HCT116 (cell line): Measurements from ENCODE around the gene UBAP2. TPM values are rescaled to one million over a fixed set of nuclear protein-coding genes. Genes with fewer than 3 reads are reported as not detected.

Experiments used
- ATAC-seq: fragments of 200-7000 bp; cut with Tn5 transposase; 2 replicates; pipeline ENCODE4 v1.9.1; 2020; ENCODE audit warnings: mild to moderate bottlenecking, moderate library complexity
- BruUV-seq: library from RNA; stranded (reverse); fragments of 400-500 nt; replicated peaks from 2 replicates; lab custom pipeline; 2021; lab: Mats Ljungman, UMichigan
- CTCF ChIA-PET: fragments of 300-600 bp; sonication (Branson Sonifier 250); formaldehyde crosslinking; loops from one replicate; lab custom pipeline; 2021; ENCODE audit warnings: antibody characterized with exemption; lab: Charles Lee
- POLR2A ChIA-PET: fragments of 300-600, 350-600 bp; sonication (Branson Sonifier 250); formaldehyde crosslinking; loops from one replicate; lab custom pipeline; 2021; ENCODE audit warnings: antibody characterized with exemption; lab: Charles Lee
- RAD21 ChIA-PET, 2 experiments: fragments of 300-600 bp; sonication (Branson Sonifier 250); formaldehyde crosslinking; loops; one replicate each; lab custom pipeline; 2023; ENCODE audit warnings: low total read pairs in 2 of 2; ENCODE audit not compliant: uncharacterized antibody in 2 of 2, unreplicated experiment in 2 of 2, low non-redundant PET in 1 of 2; lab: Charles Lee
- DNase-seq: peaks from one replicate; pipeline ENCODE4 v3.0.0-alpha.2; 2010; ENCODE audit warnings: low read depth, low spot score
- H2AFZ ChIP-seq: fragments of 200-600 bp; shearing (Covaris generic), sonication (generic); 2 replicates; pipeline ENCODE4 v1.6.1; 2017; ENCODE audit warnings: low read depth, mixed run types, mixed read lengths, antibody characterized with exemption, low read length; ENCODE audit not compliant: poor library complexity, severe bottlenecking
- H3K27ac ChIP-seq: 2 replicates; pipeline ENCODE4 v1.5.1; 2012; ENCODE audit warnings: low read depth, low read length
- H3K27me3 ChIP-seq: fragments of 200-600 bp; sonication (generic); 2 replicates; pipeline ENCODE4 v1.6.1; 2016; ENCODE audit warnings: mixed run types, low read length, mixed read lengths; ENCODE audit not compliant: insufficient read depth
- H3K36me3 ChIP-seq, 2 experiments: fragments of 200-500 bp in 1 of 2; fragments of 200-600 bp in 1 of 2; sonication (Bioruptor generic) in 1 of 2; sonication (generic) in 1 of 2; 2 replicates each; pipeline versions ENCODE4 v1.5.1 to v1.6.1; 2014 to 2016; ENCODE audit warnings: low read length in 2 of 2, inconsistent platforms in 1 of 2, mixed read lengths in 1 of 2, mixed run types in 1 of 2; ENCODE audit not compliant: insufficient read depth in 2 of 2, control insufficient read depth in 1 of 2
- H3K4me1 ChIP-seq, 2 experiments: fragments of 200-600 bp in 1 of 2; sonication (generic) in 1 of 2; 2 replicates each; pipeline versions ENCODE4 v1.5.1 to v1.6.1; 2012 to 2017; ENCODE audit warnings: low read length in 2 of 2, inconsistent platforms in 1 of 2, mild to moderate bottlenecking in 1 of 2, mixed read lengths in 1 of 2, mixed run types in 1 of 2, moderate library complexity in 1 of 2; ENCODE audit not compliant: insufficient read depth in 2 of 2, control insufficient read depth in 1 of 2
- H3K4me2 ChIP-seq: fragments of 200-600 bp; sonication (generic); 2 replicates; pipeline ENCODE4 v1.6.1; 2017; ENCODE audit warnings: mixed run types, low read length, mixed read lengths
- H3K4me3 ChIP-seq, 2 experiments: fragments of 200-600 bp in 1 of 2; sonication (generic) in 1 of 2; replicated peaks in 1 of 2; 2 replicates each; pipeline ENCODE4 v1.5.1; 2011 to 2016; ENCODE audit warnings: low read length in 2 of 2, control low read depth in 1 of 2, low read depth in 1 of 2, mild to moderate bottlenecking in 1 of 2, mixed read lengths in 1 of 2, mixed run types in 1 of 2
- H3K79me2 ChIP-seq: fragments of 200-600 bp; sonication (generic); 2 replicates; pipeline ENCODE4 v1.6.1; 2017; ENCODE audit warnings: mild to moderate bottlenecking, mixed run types, low read length, moderate library complexity, mixed read lengths; ENCODE audit not compliant: insufficient read depth
- H3K9ac ChIP-seq: fragments of 200-600 bp; sonication (generic); 2 replicates; pipeline ENCODE4 v1.6.1; 2016; ENCODE audit warnings: low read length, mixed read lengths
- H3K9me2 ChIP-seq: fragments of 200-600 bp; sonication (generic), shearing (Covaris generic); 2 replicates; pipeline ENCODE4 v1.6.1; 2017; ENCODE audit warnings: mixed run types, mild to moderate bottlenecking, moderate library complexity; ENCODE audit not compliant: insufficient read depth
- H3K9me3 ChIP-seq, 2 experiments: fragments of 200-500 bp in 1 of 2; fragments of 200-600 bp in 1 of 2; sonication (Bioruptor generic) in 1 of 2; sonication (generic) in 1 of 2; 2 replicates each; pipeline ENCODE4 v1.6.1; 2014 to 2017; ENCODE audit warnings: low read length in 2 of 2, mixed read lengths in 2 of 2, inconsistent platforms in 1 of 2, low read depth in 1 of 2, mild to moderate bottlenecking in 1 of 2, mixed run types in 1 of 2, moderate library complexity in 1 of 2; ENCODE audit not compliant: control insufficient read depth in 1 of 2, insufficient read depth in 1 of 2
- H4K20me1 ChIP-seq: fragments of 200-600 bp; sonication (generic), shearing (Covaris generic); 2 replicates; pipeline ENCODE4 v1.6.1; 2017; ENCODE audit warnings: mixed run types, mild to moderate bottlenecking, moderate library complexity; ENCODE audit not compliant: insufficient read depth
- CBX3 ChIP-seq: IDR thresholded peaks from 2 replicates; pipeline ENCODE4 v1.6.1; 2012; ENCODE audit warnings: low read depth
- EGR1 ChIP-seq: IDR thresholded peaks from 2 replicates; pipeline ENCODE4 v1.6.1; 2012; ENCODE audit warnings: low read depth
- EZH2 ChIP-seq: fragments of 200-600 bp; sonication (generic); IDR thresholded peaks from 2 replicates; pipeline ENCODE4 v1.6.1; 2017; ENCODE audit warnings: antibody characterized with exemption, mixed run types
- EZH2phosphoT487 ChIP-seq: fragments of 200-600 bp; IDR thresholded peaks from 2 replicates; pipeline ENCODE4 v1.6.1; 2018; ENCODE audit warnings: antibody characterized with exemption, borderline replicate concordance
- FOSL1 ChIP-seq: IDR thresholded peaks from 2 replicates; pipeline ENCODE4 v1.6.1; 2012; ENCODE audit warnings: low read depth
- JUND ChIP-seq: IDR thresholded peaks from 2 replicates; pipeline ENCODE4 v1.6.1; 2012
- POLR2A ChIP-seq: IDR thresholded peaks from 2 replicates; pipeline ENCODE4 v1.7.0; 2011; ENCODE audit warnings: borderline replicate concordance; ENCODE audit not compliant: insufficient read depth, insufficient read length; ENCODE audit errors: extremely low read depth
- POLR2AphosphoS5 ChIP-seq: IDR thresholded peaks from 2 replicates; pipeline ENCODE4 v1.6.1; 2011; ENCODE audit warnings: mild to moderate bottlenecking, low read depth, low read length, moderate library complexity
- RAD21 ChIP-seq: IDR thresholded peaks from 2 replicates; pipeline ENCODE4 v1.6.1; 2012; ENCODE audit warnings: low read depth, mild to moderate bottlenecking
- SIN3A ChIP-seq: IDR thresholded peaks from 2 replicates; pipeline ENCODE4 v1.6.1; 2012; ENCODE audit warnings: low read depth
- SP1 ChIP-seq: IDR thresholded peaks from 2 replicates; pipeline ENCODE4 v1.6.1; 2012; ENCODE audit warnings: low read depth
- TCF7L2 ChIP-seq: IDR thresholded peaks from 2 replicates; pipeline ENCODE4 v1.7.0; 2011; ENCODE audit warnings: borderline replicate concordance, inconsistent platforms; ENCODE audit not compliant: insufficient read depth, insufficient read length; ENCODE audit errors: extremely low read depth
- YY1 ChIP-seq: IDR thresholded peaks from 2 replicates; pipeline ENCODE4 v1.6.1; 2011; ENCODE audit warnings: low read length, low read depth, moderate library complexity, mild to moderate bottlenecking; ENCODE audit not compliant: insufficient replicate concordance; ENCODE audit errors: extremely low read depth
- ZNF274 ChIP-seq: fragments of 200-500 bp; sonication (Bioruptor generic); IDR thresholded peaks from 2 replicates; pipeline ENCODE4 v1.6.1; 2014; ENCODE audit warnings: mild to moderate bottlenecking, low read depth, low read length, inconsistent platforms
- intact Hi-C: fragments of 100-400 bp; cut with micrococcal nuclease; formaldehyde crosslinking; loops from 2 replicates; pipeline ENCODE4 v1.10.0; 2022
- total RNA-seq: library from RNA; stranded (reverse); gene quantifications from one replicate; pipeline ENCODE4 v1.2.1, GENCODE V29; 2021; ENCODE audit not compliant: unreplicated experiment
- TF ChIP-seq, protein P1 (sequence below): IDR thresholded peaks from 2 replicates; pipeline ENCODE4 v1.6.1; 2012
- TF ChIP-seq, protein P2 (sequence below): IDR thresholded peaks from 2 replicates; pipeline ENCODE4 v1.6.1; 2011; ENCODE audit warnings: mild to moderate bottlenecking, low read length, moderate library complexity; ENCODE audit not compliant: insufficient replicate concordance; ENCODE audit errors: extremely low read depth
- TF ChIP-seq, protein P3 (sequence below): IDR thresholded peaks from 2 replicates; pipeline ENCODE4 v1.6.1; 2012; ENCODE audit warnings: low read depth
- TF ChIP-seq, protein P4 (sequence below): IDR thresholded peaks from 2 replicates; pipeline ENCODE4 v1.6.1; 2012
- TF ChIP-seq, protein P5 (sequence below), 3 experiments: fragments of 200-600 bp in 1 of 3; sonication (generic) in 1 of 3; IDR thresholded peaks in 2 of 3; conservative IDR thresholded peaks in 1 of 3; 2 replicates each; pipeline ENCODE4 v1.5.1; 2012 to 2017; ENCODE audit warnings: low read depth in 2 of 3, low read length in 2 of 3, antibody characterized with exemption in 1 of 3, borderline replicate concordance in 1 of 3, control low read depth in 1 of 3, mild to moderate bottlenecking in 1 of 3, mixed read lengths in 1 of 3, mixed run types in 1 of 3, moderate library complexity in 1 of 3; ENCODE audit not compliant: insufficient read depth in 1 of 3

The UBAP2 gene
- total RNA-seq, 1 experiment from 2014 or later = 51.3 TPM

DNA sequence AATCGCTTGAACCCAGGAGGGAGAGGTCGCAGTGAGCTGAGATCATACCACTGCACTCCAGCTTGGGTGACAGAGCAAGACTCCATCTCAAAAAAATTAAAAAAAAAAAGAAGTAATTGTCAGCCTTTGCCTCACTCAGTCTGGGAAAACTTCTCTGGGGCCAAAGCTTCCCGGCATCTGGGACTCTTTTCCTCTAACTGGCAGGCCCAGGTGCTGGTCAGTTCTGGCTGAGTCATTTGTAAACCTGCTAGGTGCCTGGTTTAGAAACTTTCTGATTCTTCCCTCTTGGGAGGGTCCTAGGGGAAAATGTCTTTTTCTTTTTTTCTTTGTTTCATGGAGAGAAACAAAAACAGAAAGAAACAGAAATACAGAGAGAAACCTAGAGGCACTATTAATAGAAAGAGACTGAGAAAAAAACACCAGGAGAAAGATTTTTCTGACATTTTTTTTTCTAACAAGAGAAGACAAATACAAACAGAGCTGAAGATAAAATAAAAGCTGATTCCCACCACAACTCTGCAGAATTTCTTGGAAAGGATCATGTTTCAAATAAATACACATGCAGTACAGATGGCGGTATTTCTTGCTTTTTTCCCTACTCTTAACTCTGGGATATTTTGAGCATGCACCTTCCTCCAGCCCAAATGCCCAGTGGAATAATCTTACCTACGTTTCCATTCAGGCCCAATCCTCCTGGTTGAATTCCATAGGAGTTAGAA, 22.1 kb upstream of the UBAP2 start:
- Histone ChIP-seq H3K79me2 (no peaks in the 10 kb centered on the region), H3K9ac (no peak overlapping the region), H3K27ac (no peak overlapping the region), H3K4me3 (no peak overlapping the region), H4K20me1 (no peaks in the 10 kb centered on the region), H3K27me3 (no peaks in the 10 kb centered on the region), H3K4me1 (peaks cover 17 to 24% of the 10 kb centered on the region in 2 experiments), H3K36me3 (no peaks in the 10 kb centered on the region), H2AFZ (no peak overlapping the region), H3K9me2 (no peaks in the 10 kb centered on the region), H3K4me2 (no peak overlapping the region)
- RAD21 ChIA-PET = no interaction called here
- POLR2A ChIA-PET = no interaction called here
- intact Hi-C loops = loop anchor here (5.0 to 10.0 kb wide), 2 partner anchors 256 to 333 kb away; partner anchors contain the start of gene UBE2R2
- BruUV-seq = no TSS peak
- DNase-seq (no peak), ATAC-seq (no peak)
- CTCF ChIA-PET = no interaction called here
- TF ChIP-seq ZNF274 (no peak), POLR2AphosphoS5 (no peak), RAD21 (no peak), SP1 (no peak), YY1 (no peak), TCF7L2 (no peak), JUND (no peak), CBX3 (no peak), FOSL1 (no peak), POLR2A (no peak), SIN3A (no peak), EGR1 (no peak), EZH2phosphoT487 (no peak), EZH2 (no peak)
- TF ChIP-seq, protein P1, sequence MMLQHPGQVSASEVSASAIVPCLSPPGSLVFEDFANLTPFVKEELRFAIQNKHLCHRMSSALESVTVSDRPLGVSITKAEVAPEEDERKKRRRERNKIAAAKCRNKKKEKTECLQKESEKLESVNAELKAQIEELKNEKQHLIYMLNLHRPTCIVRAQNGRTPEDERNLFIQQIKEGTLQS = no peak
- TF ChIP-seq, protein P2, sequence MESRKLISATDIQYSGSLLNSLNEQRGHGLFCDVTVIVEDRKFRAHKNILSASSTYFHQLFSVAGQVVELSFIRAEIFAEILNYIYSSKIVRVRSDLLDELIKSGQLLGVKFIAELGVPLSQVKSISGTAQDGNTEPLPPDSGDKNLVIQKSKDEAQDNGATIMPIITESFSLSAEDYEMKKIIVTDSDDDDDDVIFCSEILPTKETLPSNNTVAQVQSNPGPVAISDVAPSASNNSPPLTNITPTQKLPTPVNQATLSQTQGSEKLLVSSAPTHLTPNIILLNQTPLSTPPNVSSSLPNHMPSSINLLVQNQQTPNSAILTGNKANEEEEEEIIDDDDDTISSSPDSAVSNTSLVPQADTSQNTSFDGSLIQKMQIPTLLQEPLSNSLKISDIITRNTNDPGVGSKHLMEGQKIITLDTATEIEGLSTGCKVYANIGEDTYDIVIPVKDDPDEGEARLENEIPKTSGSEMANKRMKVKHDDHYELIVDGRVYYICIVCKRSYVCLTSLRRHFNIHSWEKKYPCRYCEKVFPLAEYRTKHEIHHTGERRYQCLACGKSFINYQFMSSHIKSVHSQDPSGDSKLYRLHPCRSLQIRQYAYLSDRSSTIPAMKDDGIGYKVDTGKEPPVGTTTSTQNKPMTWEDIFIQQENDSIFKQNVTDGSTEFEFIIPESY = no peak
- TF ChIP-seq, protein P3, sequence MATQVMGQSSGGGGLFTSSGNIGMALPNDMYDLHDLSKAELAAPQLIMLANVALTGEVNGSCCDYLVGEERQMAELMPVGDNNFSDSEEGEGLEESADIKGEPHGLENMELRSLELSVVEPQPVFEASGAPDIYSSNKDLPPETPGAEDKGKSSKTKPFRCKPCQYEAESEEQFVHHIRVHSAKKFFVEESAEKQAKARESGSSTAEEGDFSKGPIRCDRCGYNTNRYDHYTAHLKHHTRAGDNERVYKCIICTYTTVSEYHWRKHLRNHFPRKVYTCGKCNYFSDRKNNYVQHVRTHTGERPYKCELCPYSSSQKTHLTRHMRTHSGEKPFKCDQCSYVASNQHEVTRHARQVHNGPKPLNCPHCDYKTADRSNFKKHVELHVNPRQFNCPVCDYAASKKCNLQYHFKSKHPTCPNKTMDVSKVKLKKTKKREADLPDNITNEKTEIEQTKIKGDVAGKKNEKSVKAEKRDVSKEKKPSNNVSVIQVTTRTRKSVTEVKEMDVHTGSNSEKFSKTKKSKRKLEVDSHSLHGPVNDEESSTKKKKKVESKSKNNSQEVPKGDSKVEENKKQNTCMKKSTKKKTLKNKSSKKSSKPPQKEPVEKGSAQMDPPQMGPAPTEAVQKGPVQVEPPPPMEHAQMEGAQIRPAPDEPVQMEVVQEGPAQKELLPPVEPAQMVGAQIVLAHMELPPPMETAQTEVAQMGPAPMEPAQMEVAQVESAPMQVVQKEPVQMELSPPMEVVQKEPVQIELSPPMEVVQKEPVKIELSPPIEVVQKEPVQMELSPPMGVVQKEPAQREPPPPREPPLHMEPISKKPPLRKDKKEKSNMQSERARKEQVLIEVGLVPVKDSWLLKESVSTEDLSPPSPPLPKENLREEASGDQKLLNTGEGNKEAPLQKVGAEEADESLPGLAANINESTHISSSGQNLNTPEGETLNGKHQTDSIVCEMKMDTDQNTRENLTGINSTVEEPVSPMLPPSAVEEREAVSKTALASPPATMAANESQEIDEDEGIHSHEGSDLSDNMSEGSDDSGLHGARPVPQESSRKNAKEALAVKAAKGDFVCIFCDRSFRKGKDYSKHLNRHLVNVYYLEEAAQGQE = no peak
- TF ChIP-seq, protein P4, sequence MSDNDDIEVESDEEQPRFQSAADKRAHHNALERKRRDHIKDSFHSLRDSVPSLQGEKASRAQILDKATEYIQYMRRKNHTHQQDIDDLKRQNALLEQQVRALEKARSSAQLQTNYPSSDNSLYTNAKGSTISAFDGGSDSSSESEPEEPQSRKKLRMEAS = no peak
- TF ChIP-seq, protein P5, sequence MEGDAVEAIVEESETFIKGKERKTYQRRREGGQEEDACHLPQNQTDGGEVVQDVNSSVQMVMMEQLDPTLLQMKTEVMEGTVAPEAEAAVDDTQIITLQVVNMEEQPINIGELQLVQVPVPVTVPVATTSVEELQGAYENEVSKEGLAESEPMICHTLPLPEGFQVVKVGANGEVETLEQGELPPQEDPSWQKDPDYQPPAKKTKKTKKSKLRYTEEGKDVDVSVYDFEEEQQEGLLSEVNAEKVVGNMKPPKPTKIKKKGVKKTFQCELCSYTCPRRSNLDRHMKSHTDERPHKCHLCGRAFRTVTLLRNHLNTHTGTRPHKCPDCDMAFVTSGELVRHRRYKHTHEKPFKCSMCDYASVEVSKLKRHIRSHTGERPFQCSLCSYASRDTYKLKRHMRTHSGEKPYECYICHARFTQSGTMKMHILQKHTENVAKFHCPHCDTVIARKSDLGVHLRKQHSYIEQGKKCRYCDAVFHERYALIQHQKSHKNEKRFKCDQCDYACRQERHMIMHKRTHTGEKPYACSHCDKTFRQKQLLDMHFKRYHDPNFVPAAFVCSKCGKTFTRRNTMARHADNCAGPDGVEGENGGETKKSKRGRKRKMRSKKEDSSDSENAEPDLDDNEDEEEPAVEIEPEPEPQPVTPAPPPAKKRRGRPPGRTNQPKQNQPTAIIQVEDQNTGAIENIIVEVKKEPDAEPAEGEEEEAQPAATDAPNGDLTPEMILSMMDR (IDR thresholded peaks at IDR 0.05 in 2 of 3, conservative IDR thresholded peaks at IDR 0.05 in 1 of 3; ENCODE audit: borderline replicate concordance in 1 of 3, insufficient read depth in 1 of 3, low read depth in 2 of 3, low read length in 2 of 3) = no peak
- TF ChIP-seq, all 23 proteins: peak for 0
- no peaks in the 10 kb centered on the region for H3K9me3 ChIP-seq
